ENCODE measurements around the gene CCNL2. TPM values are rescaled to one million over a fixed set of nuclear protein-coding genes. Genes with fewer than 3 reads are reported as not detected.

The CCNL2 gene
- total RNA-seq, 4 donors from 2014 or later, result 35.0 to 91.1 (median 43.7) TPM

DNA sequence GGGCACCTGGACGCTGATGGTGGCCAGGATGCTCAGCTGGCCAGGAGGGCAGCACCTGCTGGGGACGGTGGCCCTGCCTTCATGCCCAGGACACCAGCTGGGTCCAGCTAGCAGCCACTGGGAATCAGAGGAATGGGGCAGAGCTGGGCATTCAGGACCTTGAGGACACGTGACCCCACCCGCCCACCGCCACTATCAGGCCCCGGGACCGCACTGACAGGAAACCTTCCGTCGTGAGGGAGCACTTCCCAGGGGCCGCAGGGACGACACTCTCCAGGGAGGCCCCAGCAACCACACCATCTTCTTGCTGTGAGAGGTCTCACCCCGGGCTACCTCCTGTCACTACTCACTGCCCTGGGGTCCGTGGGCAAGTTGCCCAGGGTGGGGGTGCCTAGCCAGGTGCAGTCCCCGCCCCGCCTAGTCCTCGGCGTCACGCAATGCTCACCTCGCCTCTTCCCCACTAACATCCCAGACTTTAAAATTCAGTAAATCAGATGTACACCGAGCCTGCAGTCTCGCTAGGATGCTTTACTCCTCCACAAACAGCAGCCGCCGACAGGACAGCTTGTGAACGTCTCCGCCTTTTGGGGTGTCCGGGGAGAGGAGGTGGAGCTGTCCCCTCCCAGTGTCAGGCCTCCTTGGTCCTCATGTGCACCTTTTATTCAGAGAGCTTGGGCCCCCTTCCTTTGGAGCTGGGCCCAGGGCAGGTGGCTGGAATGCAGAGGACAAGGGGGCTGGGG lies 41.3 kb upstream of the CCNL2 start:
- H3K4me3 ChIP-seq, result no peak overlapping the region
- no peaks in the 10 kb centered on the region for H3K9me3 ChIP-seq
- ATAC-seq (no peak), DNase-seq (no peak)
- intact Hi-C loops (cut with DNase I; ENCODE audit: low total_unique reads) (loop anchor here (1.0 kb wide), 2 partner anchors 40 to 407 kb away; no protein-coding TSS in a partner anchor), in situ Hi-C loops (cut with MboI; ENCODE audit: low sequenced_read_pairs in 4 of 4) (no loop called here)
- H3K4me1 ChIP-seq, result peaks cover 3 to 23% of the 10 kb centered on the region in 2 donors
- no peaks in the 10 kb centered on the region for H3K36me3 ChIP-seq
- no peak overlapping the region for H3K27ac ChIP-seq
- TF ChIP-seq POLR2A (IDR thresholded peaks at IDR 0.05), result no peak
- TF ChIP-seq, protein P1, sequence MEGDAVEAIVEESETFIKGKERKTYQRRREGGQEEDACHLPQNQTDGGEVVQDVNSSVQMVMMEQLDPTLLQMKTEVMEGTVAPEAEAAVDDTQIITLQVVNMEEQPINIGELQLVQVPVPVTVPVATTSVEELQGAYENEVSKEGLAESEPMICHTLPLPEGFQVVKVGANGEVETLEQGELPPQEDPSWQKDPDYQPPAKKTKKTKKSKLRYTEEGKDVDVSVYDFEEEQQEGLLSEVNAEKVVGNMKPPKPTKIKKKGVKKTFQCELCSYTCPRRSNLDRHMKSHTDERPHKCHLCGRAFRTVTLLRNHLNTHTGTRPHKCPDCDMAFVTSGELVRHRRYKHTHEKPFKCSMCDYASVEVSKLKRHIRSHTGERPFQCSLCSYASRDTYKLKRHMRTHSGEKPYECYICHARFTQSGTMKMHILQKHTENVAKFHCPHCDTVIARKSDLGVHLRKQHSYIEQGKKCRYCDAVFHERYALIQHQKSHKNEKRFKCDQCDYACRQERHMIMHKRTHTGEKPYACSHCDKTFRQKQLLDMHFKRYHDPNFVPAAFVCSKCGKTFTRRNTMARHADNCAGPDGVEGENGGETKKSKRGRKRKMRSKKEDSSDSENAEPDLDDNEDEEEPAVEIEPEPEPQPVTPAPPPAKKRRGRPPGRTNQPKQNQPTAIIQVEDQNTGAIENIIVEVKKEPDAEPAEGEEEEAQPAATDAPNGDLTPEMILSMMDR (IDR thresholded peaks at IDR 0.05 in 4 of 5, conservative IDR thresholded peaks at IDR 0.05 in 1 of 5), result no peak
- peaks cover 0 to 24% (median 9%) of the 10 kb centered on the region in 3 donors for H3K27me3 ChIP-seq

- H3K9me3 ChIP-seq, result no peaks in the 10 kb centered on the region
- no peak overlapping the region for H3K4me3 ChIP-seq
- no peak overlapping the region for H3K27ac ChIP-seq
- ATAC-seq (no peak), DNase-seq (no peak)
- peaks cover 5 to 29% of the 10 kb centered on the region in 2 donors for H3K4me1 ChIP-seq
- intact Hi-C loops (cut with DNase I; ENCODE audit: low total_unique reads) (no loop called here), in situ Hi-C loops (cut with MboI; ENCODE audit: low sequenced_read_pairs in 4 of 4) (no loop called here)
- H3K27me3 ChIP-seq, result peaks cover 0 to 24% (median 9%) of the 10 kb centered on the region in 3 donors
- no peaks in the 10 kb centered on the region for H3K36me3 ChIP-seq
- TF ChIP-seq POLR2A (IDR thresholded peaks at IDR 0.05), result no peak
- TF ChIP-seq, protein P1 (IDR thresholded peaks at IDR 0.05 in 4 of 5, conservative IDR thresholded peaks at IDR 0.05 in 1 of 5), result no peak
These were observed 40.6 kb upstream of the CCNL2 start for GRCh38 chr1:1439546-1440261.

DNA sequence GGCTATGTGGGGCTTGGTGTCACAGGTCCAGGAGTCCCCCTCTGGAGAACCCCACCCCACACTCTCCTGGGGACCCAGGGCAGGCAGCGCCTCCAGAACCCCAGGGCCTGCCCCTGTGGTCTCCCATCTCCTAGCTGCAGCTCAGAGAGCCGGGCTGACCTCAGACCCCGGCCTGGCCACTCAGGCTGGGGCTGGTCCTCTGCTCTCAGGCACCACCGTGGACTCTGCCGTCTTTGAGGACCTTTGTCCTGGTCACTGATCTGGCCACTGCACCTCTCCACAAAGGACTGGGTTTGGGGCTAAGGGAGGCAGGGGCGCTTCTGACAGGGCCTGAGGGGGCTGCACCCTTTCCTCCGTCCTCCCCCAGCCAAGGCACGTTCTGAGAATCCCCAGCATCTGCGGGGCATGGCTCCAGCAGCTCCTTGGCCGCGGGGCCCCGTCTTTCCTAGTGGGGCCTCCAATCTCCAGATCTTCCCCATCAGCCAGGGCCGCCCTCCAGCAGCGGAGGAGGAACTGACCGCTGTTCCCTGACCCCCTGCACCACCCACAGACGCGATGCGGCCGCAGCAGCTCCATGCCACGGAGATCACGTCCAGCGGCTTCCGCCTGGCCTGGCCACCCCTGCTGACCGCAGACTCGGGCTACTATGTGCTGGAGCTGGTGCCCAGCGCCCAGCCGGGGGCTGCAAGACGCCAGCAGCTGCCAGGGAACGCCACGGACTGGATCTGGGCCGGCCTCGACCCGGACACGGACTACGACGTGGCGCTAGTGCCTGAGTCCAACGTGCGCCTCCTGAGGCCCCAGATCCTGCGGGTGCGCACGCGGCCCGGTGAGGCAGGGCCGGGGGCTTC lies 39.6 kb upstream of the CCNL2 start:
- H3K9me3 ChIP-seq, result no peaks in the 10 kb centered on the region
- intact Hi-C loops (cut with DNase I; ENCODE audit: low total_unique reads), result no loop called here
- DNase-seq, result no peak
- TF ChIP-seq POLR2A (IDR thresholded peaks at IDR 0.05), result no peak
- TF ChIP-seq, protein P1 (IDR thresholded peaks at IDR 0.05 in 4 of 5, conservative IDR thresholded peaks at IDR 0.05 in 1 of 5), result no peak
- H3K27ac ChIP-seq, result no peak overlapping the region
- peaks cover 0 to 24% (median 9%) of the 10 kb centered on the region in 3 donors for H3K27me3 ChIP-seq
- peaks cover 11 to 36% of the 10 kb centered on the region in 2 donors for H3K4me1 ChIP-seq
- H3K4me3 ChIP-seq, result no peak overlapping the region
- in situ Hi-C loops (cut with MboI; ENCODE audit: low sequenced_read_pairs in 4 of 4), result no loop called here
- no peak for ATAC-seq
- H3K36me3 ChIP-seq, result no peaks in the 10 kb centered on the region

DNA sequence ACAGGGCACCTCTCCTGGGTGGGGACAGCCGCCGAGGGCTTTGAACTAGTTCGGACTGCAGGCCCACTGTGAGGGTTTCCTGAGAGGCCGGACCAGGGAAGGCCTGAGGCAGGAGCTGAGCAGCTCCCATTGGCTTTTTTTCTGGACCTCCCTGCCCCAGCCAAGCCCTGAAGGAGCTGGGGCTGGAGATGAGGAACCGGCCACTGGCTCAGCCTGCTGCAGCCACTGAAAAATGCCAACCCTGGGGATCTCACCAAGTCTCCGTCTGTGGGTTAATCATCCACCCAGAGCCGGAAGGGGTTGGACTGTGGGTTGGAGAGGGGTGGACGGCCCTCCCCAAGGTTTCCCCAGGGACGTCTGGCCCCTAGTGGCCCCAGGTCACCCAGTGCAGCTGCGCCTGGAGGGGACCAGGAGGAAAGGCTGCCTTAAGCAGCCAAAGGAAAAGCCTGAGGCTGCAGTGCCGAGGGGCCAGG lies 38.8 kb upstream of the CCNL2 start:
- Histone ChIP-seq H3K27me3 (peaks cover 0 to 24% (median 9%) of the 10 kb centered on the region in 3 donors), H3K27ac (no peak overlapping the region), H3K4me1 (peaks cover 14 to 41% of the 10 kb centered on the region in 2 donors), H3K9me3 (no peaks in the 10 kb centered on the region), H3K4me3 (no peak overlapping the region), H3K36me3 (no peaks in the 10 kb centered on the region)
- DNase-seq (no peak), ATAC-seq (no peak)
- intact Hi-C loops (cut with DNase I; ENCODE audit: low total_unique reads), result no loop called here
- TF ChIP-seq, protein P1 (IDR thresholded peaks at IDR 0.05 in 4 of 5, conservative IDR thresholded peaks at IDR 0.05 in 1 of 5), result no peak
- TF ChIP-seq POLR2A (IDR thresholded peaks at IDR 0.05), result no peak
- in situ Hi-C loops (cut with MboI; ENCODE audit: low sequenced_read_pairs in 4 of 4), result no loop called here
